Dermis microvascular lymphatic vessel endothelial cell (primary cell): ENCODE results near the gene DNAH6. TPM values are rescaled to one million over a fixed set of nuclear protein-coding genes. Genes with fewer than 3 reads are reported as not detected.
"Not testable (repeated sequence)": the region's sequence is repeated elsewhere in the genome, so short reads cannot be mapped to it uniquely, and the experiment has no call there.

Experiments
- DNase-seq, 2 donors: peaks; one replicate each; pipeline versions ENCODE4 v3.0.0 to v3.0.0-alpha.2; 2010; ENCODE audit warnings: low read depth in 2 of 2
- total RNA-seq: library from RNA; depleted of rRNA; stranded (reverse); fragments of >200 nt; gene quantifications from 2 replicates; pipeline ENCODE4 v1.2.1, GENCODE V29; 2014

DNAH6 gene
- total RNA-seq, 1 donor from 2014 or later = under 0.01 TPM

- DNase-seq = no peak
These were observed 322.3 kb downstream of the DNAH6 start for GRCh38 chr2:84838434-84839145.

GRCh38 chr2:84839851-84840250 is 323.6 kb downstream of the DNAH6 start:
- no peak for DNase-seq

- DNase-seq = no peak
These were observed 324.0 kb downstream of the DNAH6 start for GRCh38 chr2:84840306-84840705.

- DNase-seq = no peak
These were observed 325.3 kb downstream of the DNAH6 start for GRCh38 chr2:84841577-84841976.

GRCh38 chr2:84844141-84844540 is 327.8 kb downstream of the DNAH6 start:
- DNase-seq = no peak

GRCh38 chr2:84846041-84846663 is 329.9 kb downstream of the DNAH6 start:
- DNase-seq = no peak

GRCh38 chr2:84846741-84847142 is 330.4 kb downstream of the DNAH6 start:
- no peak for DNase-seq

- DNase-seq = no peak
These were observed 331.2 kb downstream of the DNAH6 start for GRCh38 chr2:84847326-84848050.

GRCh38 chr2:84849271-84849952 is 333.1 kb downstream of the DNAH6 start:
- no peak for DNase-seq

- DNase-seq = no peak
These were observed 334.2 kb downstream of the DNAH6 start for GRCh38 chr2:84850471-84850870.

GRCh38 chr2:84851876-84852275 is 335.6 kb downstream of the DNAH6 start:
- no peak for DNase-seq

- DNase-seq = no peak
These were observed 338.6 kb downstream of the DNAH6 start for GRCh38 chr2:84854850-84855249.

GRCh38 chr2:84855731-84856130 is 339.4 kb downstream of the DNAH6 start:
- no peak for DNase-seq

GRCh38 chr2:84856787-84857186 is 340.5 kb downstream of the DNAH6 start:
- DNase-seq = no peak

- no peak for DNase-seq
These were observed 341.3 kb downstream of the DNAH6 start for GRCh38 chr2:84857566-84857965.

GRCh38 chr2:84858123-84858522 is 341.8 kb downstream of the DNAH6 start:
- DNase-seq = no peak

- no peak for DNase-seq
These were observed 342.6 kb downstream of the DNAH6 start for GRCh38 chr2:84858937-84859336.

GRCh38 chr2:84861539-84861938 is 345.2 kb downstream of the DNAH6 start:
- DNase-seq = no peak

- DNase-seq = no peak
These were observed 345.7 kb downstream of the DNAH6 start for GRCh38 chr2:84862006-84862405.

GRCh38 chr2:84865181-84865783 is 349.0 kb downstream of the DNAH6 start:
- DNase-seq = peak in 1 of 2 donors; percentile 8

GRCh38 chr2:84866122-84866521 is 349.8 kb downstream of the DNAH6 start:
- no peak for DNase-seq

- not testable (repeated sequence) for DNase-seq
These were observed 352.0 kb downstream of the DNAH6 start for GRCh38 chr2:84868327-84868726.
